HEK293 (cell line): ENCODE data around the gene PSMD2.
A peak's percentile ranks its signal among the peaks of the same experiment; 100 is the strongest.

ENCODE experiments used
- GLI4 ChIP-seq: fragments of 450-650 bp; formaldehyde crosslinking; IDR thresholded peaks from 2 replicates; pipeline ENCODE4 v1.5.1; 2016; ENCODE audit warnings: missing biosample characterization, missing genetic modification characterization
- GLIS1 ChIP-seq: fragments of 450-650 bp; formaldehyde crosslinking; IDR thresholded peaks from 2 replicates; pipeline ENCODE4 v1.5.1; 2016; ENCODE audit warnings: missing biosample characterization, missing genetic modification characterization
- HOXC10 ChIP-seq: sonication (generic); formaldehyde crosslinking; IDR thresholded peaks from 2 replicates; pipeline ENCODE4 v1.8.1; 2023; ENCODE audit warnings: mild to moderate bottlenecking, missing genetic modification reagents
- IKZF3 ChIP-seq: fragments of 450-650 bp; IDR thresholded peaks from 2 replicates; pipeline ENCODE4 v1.5.0; 2018; ENCODE audit warnings: missing biosample characterization, mild to moderate bottlenecking, missing genetic modification characterization, moderate library complexity
- KLF10 ChIP-seq: fragments of 450-650 bp; IDR thresholded peaks from 2 replicates; pipeline ENCODE4 v1.5.1; 2018; ENCODE audit warnings: missing biosample characterization, mild to moderate bottlenecking, missing genetic modification characterization
- KLF7 ChIP-seq: fragments of 450-650 bp; formaldehyde crosslinking; IDR thresholded peaks from 2 replicates; pipeline ENCODE4 v1.5.1; 2016; ENCODE audit warnings: missing biosample characterization, missing genetic modification characterization, borderline replicate concordance
- KLF8 ChIP-seq: fragments of 450-650 bp; formaldehyde crosslinking; IDR thresholded peaks from 2 replicates; pipeline ENCODE4 v1.5.1; 2016; ENCODE audit warnings: missing biosample characterization, missing genetic modification characterization
- SALL2 ChIP-seq: fragments of 450-650 bp; formaldehyde crosslinking; IDR thresholded peaks from 2 replicates; pipeline ENCODE4 v1.5.0; 2017; ENCODE audit warnings: missing biosample characterization, mild to moderate bottlenecking, missing genetic modification characterization, borderline replicate concordance
- SETDB1 ChIP-seq: IDR thresholded peaks from one replicate; pipeline ENCODE4 v1.6.1; 2017; ENCODE audit warnings: mild to moderate bottlenecking, low read length, moderate library complexity, mixed read lengths; ENCODE audit not compliant: insufficient read length
- TCF7L2 ChIP-seq: IDR thresholded peaks from 2 replicates; pipeline ENCODE4 v1.6.1; 2011; ENCODE audit warnings: low read depth, mild to moderate bottlenecking, inconsistent platforms, low read length, moderate library complexity, borderline replicate concordance
- ZBTB17 ChIP-seq: fragments of 450-650 bp; formaldehyde crosslinking; IDR thresholded peaks from 2 replicates; pipeline ENCODE4 v1.5.1; 2016; ENCODE audit warnings: missing biosample characterization, missing genetic modification characterization
- ZBTB21 ChIP-seq: fragments of 450-650 bp; formaldehyde crosslinking; IDR thresholded peaks from 2 replicates; pipeline ENCODE4 v1.5.1; 2017; ENCODE audit warnings: missing biosample characterization, missing genetic modification characterization
- ZFHX2 ChIP-seq: fragments of 450-650 bp; formaldehyde crosslinking; conservative IDR thresholded peaks from 2 replicates; pipeline ENCODE4 v1.5.1; 2016; ENCODE audit warnings: missing biosample characterization, missing genetic modification characterization
- ZNF10 ChIP-seq: fragments of 450-650 bp; formaldehyde crosslinking; IDR thresholded peaks from 2 replicates; pipeline ENCODE4 v1.5.1; 2017; ENCODE audit warnings: missing biosample characterization, missing genetic modification characterization
- ZNF211 ChIP-seq: fragments of 450-650 bp; formaldehyde crosslinking; IDR thresholded peaks from 2 replicates; pipeline ENCODE4 v1.5.1; 2016; ENCODE audit warnings: low read depth, missing biosample characterization, missing genetic modification characterization
- ZNF433 ChIP-seq: fragments of 450-650 bp; formaldehyde crosslinking; IDR thresholded peaks from 2 replicates; pipeline ENCODE4 v1.5.1; 2016; ENCODE audit warnings: missing biosample characterization, missing genetic modification characterization, low read depth
- ZNF501 ChIP-seq: fragments of 450-650 bp; formaldehyde crosslinking; IDR thresholded peaks from 2 replicates; pipeline ENCODE4 v1.5.1; 2016; ENCODE audit warnings: missing biosample characterization, missing genetic modification characterization
- ZNF510 ChIP-seq: fragments of 450-650 bp; formaldehyde crosslinking; IDR thresholded peaks from 2 replicates; pipeline ENCODE4 v1.5.1; 2018; ENCODE audit warnings: mild to moderate bottlenecking, missing genetic modification characterization, missing biosample characterization; ENCODE audit not compliant: insufficient replicate concordance
- ZNF623 ChIP-seq: fragments of 450-650 bp; formaldehyde crosslinking; IDR thresholded peaks from 2 replicates; pipeline ENCODE4 v1.5.1; 2016; ENCODE audit warnings: missing biosample characterization, missing genetic modification characterization
- ZNF660 ChIP-seq: fragments of 450-650 bp; IDR thresholded peaks from 2 replicates; pipeline ENCODE4 v1.5.1; 2018; ENCODE audit warnings: missing biosample characterization, mild to moderate bottlenecking, missing genetic modification characterization
- ZNF776 ChIP-seq: fragments of 450-650 bp; formaldehyde crosslinking; IDR thresholded peaks from 2 replicates; pipeline ENCODE4 v1.5.0; 2017; ENCODE audit warnings: missing biosample characterization, missing genetic modification characterization, borderline replicate concordance
- ZNF777 ChIP-seq: fragments of 450-650 bp; formaldehyde crosslinking; IDR thresholded peaks from 2 replicates; pipeline ENCODE4 v1.5.1; 2017; ENCODE audit warnings: missing biosample characterization, missing genetic modification characterization, borderline replicate concordance
- ZNF792 ChIP-seq: fragments of 450-650 bp; formaldehyde crosslinking; IDR thresholded peaks from 2 replicates; pipeline ENCODE4 v1.5.1; 2016; ENCODE audit warnings: missing biosample characterization, missing genetic modification characterization
- ZXDB ChIP-seq: fragments of 450-650 bp; formaldehyde crosslinking; IDR thresholded peaks from 2 replicates; pipeline ENCODE4 v1.5.1; 2016; ENCODE audit warnings: missing biosample characterization, missing genetic modification characterization
- TF ChIP-seq, protein P1 (sequence below): IDR thresholded peaks from 2 replicates; pipeline ENCODE4 v1.6.1; 2011; ENCODE audit warnings: mild to moderate bottlenecking, low read depth, low read length, borderline replicate concordance
- TF ChIP-seq, protein P2 (sequence below): fragments of 450-650 bp; formaldehyde crosslinking; optimal IDR thresholded peaks from 2 replicates; pipeline ENCODE3; 2016; ENCODE audit warnings: missing biosample characterization, mild to moderate bottlenecking, missing genetic modification characterization
- TF ChIP-seq, protein P3 (sequence below): fragments of 450-650 bp; formaldehyde crosslinking; IDR thresholded peaks from 2 replicates; pipeline ENCODE4 v1.5.1; 2016; ENCODE audit warnings: missing biosample characterization, missing genetic modification characterization
- TF ChIP-seq, protein P4 (sequence below): fragments of 450-650 bp; formaldehyde crosslinking; IDR thresholded peaks from 2 replicates; pipeline ENCODE4 v1.5.1; 2016; ENCODE audit warnings: missing biosample characterization, missing genetic modification characterization
- TF ChIP-seq, protein P5 (sequence below): fragments of 450-650 bp; formaldehyde crosslinking; IDR thresholded peaks from 2 replicates; pipeline ENCODE4 v1.5.1; 2017; ENCODE audit warnings: missing biosample characterization, mild to moderate bottlenecking, missing genetic modification characterization, moderate library complexity
- TF ChIP-seq, protein P6 (sequence below): fragments of 450-650 bp; formaldehyde crosslinking; IDR thresholded peaks from 2 replicates; pipeline ENCODE4 v1.5.1; 2016; ENCODE audit warnings: missing biosample characterization, missing genetic modification characterization, low read depth

The PSMD2 gene

DNA sequence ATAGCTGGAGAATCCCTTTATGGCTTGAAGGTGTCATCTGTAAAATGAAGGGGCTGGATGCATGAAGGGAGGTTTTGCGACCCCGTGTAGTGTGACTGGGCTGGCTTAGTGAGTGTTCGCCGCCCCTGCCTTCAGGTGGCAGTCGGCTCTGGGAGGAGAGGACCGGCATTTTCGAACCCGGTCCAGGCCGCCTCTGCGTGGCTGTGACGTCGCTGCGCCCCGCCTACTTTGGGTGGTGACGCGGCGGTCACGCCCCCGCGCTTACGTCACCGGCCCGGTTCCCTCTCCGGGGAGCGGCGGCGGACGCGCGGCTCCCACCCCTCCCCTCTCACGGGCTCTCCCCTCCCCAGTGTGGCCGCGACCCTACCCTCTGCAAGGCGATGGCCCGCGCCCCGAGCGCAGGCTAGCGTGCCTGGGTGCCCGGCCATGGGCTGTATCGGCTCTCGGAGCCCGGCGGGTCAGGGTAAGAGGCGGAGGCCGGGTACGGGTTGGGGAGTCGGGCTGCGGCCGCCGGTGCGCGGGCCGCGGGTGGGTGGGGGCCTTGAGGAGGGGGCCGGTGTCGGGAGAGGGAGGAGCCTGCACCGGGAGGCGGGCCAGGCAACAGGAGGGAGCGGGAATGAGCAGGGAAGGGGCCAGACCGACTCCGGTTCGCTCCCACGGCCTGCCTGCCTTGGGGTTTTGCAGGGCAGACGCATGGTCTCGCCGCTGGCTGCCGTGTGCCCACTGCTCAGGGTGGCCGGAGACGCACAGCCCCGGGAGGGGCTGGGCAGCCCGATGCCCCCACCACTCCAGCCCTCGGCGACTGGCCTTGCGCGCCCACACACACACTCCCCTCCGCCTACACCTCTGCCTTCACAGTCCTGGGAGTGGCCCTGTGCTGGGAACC lies 36.9 kb downstream of the PSMD2 start (continued):
- TF ChIP-seq, protein P1, sequence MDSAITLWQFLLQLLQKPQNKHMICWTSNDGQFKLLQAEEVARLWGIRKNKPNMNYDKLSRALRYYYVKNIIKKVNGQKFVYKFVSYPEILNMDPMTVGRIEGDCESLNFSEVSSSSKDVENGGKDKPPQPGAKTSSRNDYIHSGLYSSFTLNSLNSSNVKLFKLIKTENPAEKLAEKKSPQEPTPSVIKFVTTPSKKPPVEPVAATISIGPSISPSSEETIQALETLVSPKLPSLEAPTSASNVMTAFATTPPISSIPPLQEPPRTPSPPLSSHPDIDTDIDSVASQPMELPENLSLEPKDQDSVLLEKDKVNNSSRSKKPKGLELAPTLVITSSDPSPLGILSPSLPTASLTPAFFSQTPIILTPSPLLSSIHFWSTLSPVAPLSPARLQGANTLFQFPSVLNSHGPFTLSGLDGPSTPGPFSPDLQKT, result no peak
- TF ChIP-seq, protein P2, sequence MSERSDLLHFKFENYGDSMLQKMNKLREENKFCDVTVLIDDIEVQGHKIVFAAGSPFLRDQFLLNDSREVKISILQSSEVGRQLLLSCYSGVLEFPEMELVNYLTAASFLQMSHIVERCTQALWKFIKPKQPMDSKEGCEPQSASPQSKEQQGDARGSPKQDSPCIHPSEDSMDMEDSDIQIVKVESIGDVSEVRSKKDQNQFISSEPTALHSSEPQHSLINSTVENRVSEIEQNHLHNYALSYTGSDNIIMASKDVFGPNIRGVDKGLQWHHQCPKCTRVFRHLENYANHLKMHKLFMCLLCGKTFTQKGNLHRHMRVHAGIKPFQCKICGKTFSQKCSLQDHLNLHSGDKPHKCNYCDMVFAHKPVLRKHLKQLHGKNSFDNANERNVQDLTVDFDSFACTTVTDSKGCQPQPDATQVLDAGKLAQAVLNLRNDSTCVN (tag by site-specific recombination), result peak; percentile 94
- no peak for TF ChIP-seq ZNF777
- TF ChIP-seq ZBTB21 (tag by site-specific recombination), result peak; percentile 98
- TF ChIP-seq, protein P3, sequence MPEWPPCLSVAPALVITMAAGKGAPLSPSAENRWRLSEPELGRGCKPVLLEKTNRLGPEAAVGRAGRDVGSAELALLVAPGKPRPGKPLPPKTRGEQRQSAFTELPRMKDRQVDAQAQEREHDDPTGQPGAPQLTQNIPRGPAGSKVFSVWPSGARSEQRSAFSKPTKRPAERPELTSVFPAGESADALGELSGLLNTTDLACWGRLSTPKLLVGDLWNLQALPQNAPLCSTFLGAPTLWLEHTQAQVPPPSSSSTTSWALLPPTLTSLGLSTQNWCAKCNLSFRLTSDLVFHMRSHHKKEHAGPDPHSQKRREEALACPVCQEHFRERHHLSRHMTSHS (tag by site-specific recombination), result no peak
- TF ChIP-seq GLIS1 (tag by site-specific recombination), result peak; percentile 30; the same call in 1 of the 2 replicates
- no peak for TF ChIP-seq ZNF623 (tag by site-specific recombination)
- TF ChIP-seq KLF8 (tag by site-specific recombination), result peak; percentile 90; the same call in 1 of the 2 replicates
- TF ChIP-seq ZFHX2 (tag by site-specific recombination), result peak; percentile 95
- TF ChIP-seq ZXDB, result peak; percentile 74; the same call in 1 of the 2 replicates
- TF ChIP-seq, protein P4, sequence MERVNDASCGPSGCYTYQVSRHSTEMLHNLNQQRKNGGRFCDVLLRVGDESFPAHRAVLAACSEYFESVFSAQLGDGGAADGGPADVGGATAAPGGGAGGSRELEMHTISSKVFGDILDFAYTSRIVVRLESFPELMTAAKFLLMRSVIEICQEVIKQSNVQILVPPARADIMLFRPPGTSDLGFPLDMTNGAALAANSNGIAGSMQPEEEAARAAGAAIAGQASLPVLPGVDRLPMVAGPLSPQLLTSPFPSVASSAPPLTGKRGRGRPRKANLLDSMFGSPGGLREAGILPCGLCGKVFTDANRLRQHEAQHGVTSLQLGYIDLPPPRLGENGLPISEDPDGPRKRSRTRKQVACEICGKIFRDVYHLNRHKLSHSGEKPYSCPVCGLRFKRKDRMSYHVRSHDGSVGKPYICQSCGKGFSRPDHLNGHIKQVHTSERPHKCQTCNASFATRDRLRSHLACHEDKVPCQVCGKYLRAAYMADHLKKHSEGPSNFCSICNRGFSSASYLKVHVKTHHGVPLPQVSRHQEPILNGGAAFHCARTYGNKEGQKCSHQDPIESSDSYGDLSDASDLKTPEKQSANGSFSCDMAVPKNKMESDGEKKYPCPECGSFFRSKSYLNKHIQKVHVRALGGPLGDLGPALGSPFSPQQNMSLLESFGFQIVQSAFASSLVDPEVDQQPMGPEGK (tag by site-specific recombination), result peak; percentile 93
- TF ChIP-seq SETDB1, result no peak
- peak; percentile 44; the same call in 1 of the 2 replicates for TF ChIP-seq ZNF660
- no peak for TF ChIP-seq GLI4 (tag by site-specific recombination)
- TF ChIP-seq KLF7 (tag by site-specific recombination), result no peak; the same call in 1 of the 2 replicates
- TF ChIP-seq ZBTB17 (tag by site-specific recombination), result peak; percentile 77
- TF ChIP-seq TCF7L2, result no peak
- TF ChIP-seq ZNF501 (tag by site-specific recombination), result no peak; the same call in 1 of the 2 replicates
- no peak for TF ChIP-seq ZNF433 (tag by site-specific recombination)
- 0 out of 2 replicates have a peak, but pooled peaks have one; percentile 40 for TF ChIP-seq HOXC10 (CRISPR knock-in tag)
- TF ChIP-seq, protein P5, sequence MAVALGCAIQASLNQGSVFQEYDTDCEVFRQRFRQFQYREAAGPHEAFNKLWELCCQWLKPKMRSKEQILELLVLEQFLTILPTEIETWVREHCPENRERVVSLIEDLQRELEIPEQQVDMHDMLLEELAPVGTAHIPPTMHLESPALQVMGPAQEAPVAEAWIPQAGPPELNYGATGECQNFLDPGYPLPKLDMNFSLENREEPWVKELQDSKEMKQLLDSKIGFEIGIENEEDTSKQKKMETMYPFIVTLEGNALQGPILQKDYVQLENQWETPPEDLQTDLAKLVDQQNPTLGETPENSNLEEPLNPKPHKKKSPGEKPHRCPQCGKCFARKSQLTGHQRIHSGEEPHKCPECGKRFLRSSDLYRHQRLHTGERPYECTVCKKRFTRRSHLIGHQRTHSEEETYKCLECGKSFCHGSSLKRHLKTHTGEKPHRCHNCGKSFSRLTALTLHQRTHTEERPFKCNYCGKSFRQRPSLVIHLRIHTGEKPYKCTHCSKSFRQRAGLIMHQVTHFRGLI (tag by site-specific recombination), result no peak
- TF ChIP-seq ZNF776 (tag by site-specific recombination), result no peak
- no peak for TF ChIP-seq ZNF792
- TF ChIP-seq ZNF10, result no peak
- TF ChIP-seq IKZF3, result peak; percentile 32; the same call in 1 of the 2 replicates
- peak; percentile 98 for TF ChIP-seq KLF10 (tag by site-specific recombination)
- TF ChIP-seq ZNF211 (tag by site-specific recombination), result no peak
- no peak for TF ChIP-seq SALL2 (tag by site-specific recombination)
- TF ChIP-seq, protein P6, sequence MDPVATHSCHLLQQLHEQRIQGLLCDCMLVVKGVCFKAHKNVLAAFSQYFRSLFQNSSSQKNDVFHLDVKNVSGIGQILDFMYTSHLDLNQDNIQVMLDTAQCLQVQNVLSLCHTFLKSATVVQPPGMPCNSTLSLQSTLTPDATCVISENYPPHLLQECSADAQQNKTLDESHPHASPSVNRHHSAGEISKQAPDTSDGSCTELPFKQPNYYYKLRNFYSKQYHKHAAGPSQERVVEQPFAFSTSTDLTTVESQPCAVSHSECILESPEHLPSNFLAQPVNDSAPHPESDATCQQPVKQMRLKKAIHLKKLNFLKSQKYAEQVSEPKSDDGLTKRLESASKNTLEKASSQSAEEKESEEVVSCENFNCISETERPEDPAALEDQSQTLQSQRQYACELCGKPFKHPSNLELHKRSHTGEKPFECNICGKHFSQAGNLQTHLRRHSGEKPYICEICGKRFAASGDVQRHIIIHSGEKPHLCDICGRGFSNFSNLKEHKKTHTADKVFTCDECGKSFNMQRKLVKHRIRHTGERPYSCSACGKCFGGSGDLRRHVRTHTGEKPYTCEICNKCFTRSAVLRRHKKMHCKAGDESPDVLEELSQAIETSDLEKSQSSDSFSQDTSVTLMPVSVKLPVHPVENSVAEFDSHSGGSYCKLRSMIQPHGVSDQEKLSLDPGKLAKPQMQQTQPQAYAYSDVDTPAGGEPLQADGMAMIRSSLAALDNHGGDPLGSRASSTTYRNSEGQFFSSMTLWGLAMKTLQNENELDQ (tag by site-specific recombination), result no peak
- TF ChIP-seq ZNF510 (tag by site-specific recombination), result no peak
